HL-60 (cell line): ENCODE results near the gene SUSD5.

Source experiments
- DNase-seq, 2 experiments: peaks; one replicate each; pipeline ENCODE4 v3.0.0-alpha.2; 2010 to 2020; ENCODE audit warnings: low read depth in 1 of 2, low spot score in 1 of 2
- H3K27ac ChIP-seq: fragments of 250-450 bp; sonication (Bioruptor Pico); replicated peaks from 2 replicates; pipeline ENCODE4 v1.5.1; 2020; ENCODE audit warnings: mild to moderate bottlenecking, moderate library complexity
- H3K27me3 ChIP-seq: fragments of 250-450 bp; sonication (Bioruptor Pico); 2 replicates; pipeline ENCODE4 v1.5.1; 2021; ENCODE audit warnings: mild to moderate bottlenecking, moderate library complexity; ENCODE audit not compliant: insufficient read depth, poor library complexity, severe bottlenecking
- H3K4me3 ChIP-seq: replicated peaks from 2 replicates; pipeline ENCODE4 v1.5.1; 2011; ENCODE audit warnings: mild to moderate bottlenecking, control low read depth, low read length; ENCODE audit not compliant: insufficient read depth
- CTCF ChIP-seq: IDR thresholded peaks from one replicate; pipeline ENCODE4 v1.5.1; 2011; ENCODE audit warnings: low read length, control low read depth, inconsistent platforms; ENCODE audit not compliant: insufficient read depth
- GABPA ChIP-seq: IDR thresholded peaks from 2 replicates; pipeline ENCODE4 v1.6.1; 2012; ENCODE audit warnings: low read depth
- POLR2AphosphoS5 ChIP-seq: IDR thresholded peaks from 2 replicates; pipeline ENCODE4 v1.6.1; 2012; ENCODE audit warnings: low read depth
- REST ChIP-seq: IDR thresholded peaks from 2 replicates; pipeline ENCODE4 v1.6.1; 2012; ENCODE audit warnings: low read depth; ENCODE audit not compliant: insufficient replicate concordance
- SPI1 ChIP-seq: IDR thresholded peaks from 2 replicates; pipeline ENCODE4 v1.6.1; 2012; ENCODE audit warnings: low read depth, mild to moderate bottlenecking, borderline replicate concordance

SUSD5 gene

DNA sequence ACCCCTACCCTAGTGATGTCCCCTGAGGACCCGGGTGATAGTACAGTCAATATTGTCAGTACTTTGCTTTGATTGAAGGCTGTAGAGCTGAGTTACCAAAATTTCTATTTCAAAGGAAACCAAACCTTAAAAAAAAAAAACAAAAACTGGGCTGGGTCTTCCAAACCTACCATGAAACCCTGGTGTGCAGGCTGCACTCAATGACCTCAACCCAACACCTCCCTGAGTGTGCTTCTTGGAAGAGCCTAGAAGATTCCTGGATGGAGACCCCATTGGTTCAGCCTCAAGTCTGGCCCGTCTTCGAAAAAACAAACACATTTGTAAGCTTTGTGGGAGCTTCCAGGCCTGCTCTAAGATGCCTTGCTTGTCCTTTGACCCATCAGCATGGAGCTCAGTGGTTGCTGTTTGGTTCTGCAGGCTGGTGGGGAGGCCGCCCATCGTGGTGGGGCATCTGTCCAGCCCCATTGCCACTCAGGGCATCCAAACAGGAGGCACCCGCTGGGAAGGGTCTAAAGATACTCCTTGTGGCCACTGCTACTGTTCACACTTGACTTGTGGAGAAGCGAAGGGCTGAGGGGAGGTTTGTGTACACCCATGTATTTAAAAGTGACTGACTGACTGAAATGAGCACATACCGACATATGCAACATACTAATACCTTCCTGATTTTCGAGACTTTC is 72.6 kb downstream of the SUSD5 start:
- TF ChIP-seq CTCF (no peak), SPI1 (no peak), POLR2AphosphoS5 (no peak), GABPA (no peak), REST (no peak)
- H3K4me3 ChIP-seq = no peak overlapping the region

GRCh38 chr3:33145221-33145900 is 73.2 kb downstream of the SUSD5 start:
- no peak overlapping the region for H3K27ac ChIP-seq
- H3K4me3 ChIP-seq = no peak overlapping the region
- H3K27me3 ChIP-seq = no peaks in the 10 kb centered on the region
- TF ChIP-seq SPI1 (no peak), REST (no peak)
- DNase-seq = no peak

More for the DNA sequence above, 72.6 kb downstream of the SUSD5 start:
- no peak overlapping the region for H3K27ac ChIP-seq
- no peak for DNase-seq
- no peaks in the 10 kb centered on the region for H3K27me3 ChIP-seq

DNA sequence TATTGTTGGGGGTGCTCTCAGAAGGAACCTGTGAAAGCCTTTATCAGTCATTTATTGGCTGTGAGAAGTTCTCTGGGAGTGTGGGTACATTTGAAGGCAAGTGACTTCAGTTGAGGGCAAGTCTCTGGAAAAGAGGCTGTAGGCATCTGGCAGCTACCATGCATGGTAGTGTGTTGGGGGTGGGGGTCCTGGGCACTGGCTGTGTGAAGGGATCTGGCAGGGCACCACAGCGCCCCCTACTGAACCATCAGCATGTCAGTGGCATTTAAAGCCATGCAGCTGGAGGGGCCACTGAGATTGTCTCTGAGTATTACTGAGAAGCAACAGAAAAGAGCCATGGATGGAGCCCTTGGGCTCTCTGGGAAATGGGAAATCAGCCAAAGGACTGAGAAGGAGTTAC is 74.2 kb downstream of the SUSD5 start:
- DNase-seq = no peak
- H3K27me3 ChIP-seq = no peaks in the 10 kb centered on the region
- TF ChIP-seq SPI1 (no peak), REST (no peak), GABPA (no peak), CTCF (no peak), POLR2AphosphoS5 (no peak)
- no peak overlapping the region for H3K27ac ChIP-seq
- H3K4me3 ChIP-seq = no peak overlapping the region
